ENCODE results near the gene PAK1IP1. TPM values are rescaled to one million over a fixed set of nuclear protein-coding genes. Genes with fewer than 3 reads are reported as not detected.
"Not testable (repeated sequence)": the region's sequence is repeated elsewhere in the genome, so short reads cannot be mapped to it uniquely, and the experiment has no call there.

PAK1IP1 gene
- total RNA-seq, 2 experiments from 2014 or later = 4.1 to 5.8 TPM

GRCh38 chr6:10740061-10740460 lies 45.3 kb downstream of the PAK1IP1 start:
- Mint-ChIP-seq H3K4me1 (ENCODE audit: low read depth) (peaks cover 3% of the 10 kb centered on the region), H3K27ac (no peak overlapping the region), H3K36me3 (ENCODE audit: low read depth) (no peaks in the 10 kb centered on the region), H3K4me3 (no peak overlapping the region), H3K9me3 (no peaks in the 10 kb centered on the region), H3K27me3 (no peaks in the 10 kb centered on the region)
- Histone ChIP-seq H3K9me3 (ENCODE audit: control insufficient read depth in 1 of 2, insufficient read depth in 1 of 2, low read length in 2 of 2) (no peaks in the 10 kb centered on the region), H3K27ac (ENCODE audit: low read depth in 1 of 2, low read length in 2 of 2) (no peak overlapping the region), H3K4me1 (ENCODE audit: insufficient read depth, low read length) (no peaks in the 10 kb centered on the region), H3K36me3 (ENCODE audit: insufficient read depth, low read length) (no peaks in the 10 kb centered on the region), H3K27me3 (ENCODE audit: control insufficient read depth in 1 of 2, insufficient read depth in 2 of 2, low read length in 2 of 2) (no peaks in the 10 kb centered on the region), H3K4me3 (ENCODE audit: low read length) (no peak overlapping the region)
- CTCF ChIA-PET = interaction anchor here (0.6 kb wide), 1 partner anchor 19 kb away, joined by 4 read pairs; no protein-coding TSS in a partner anchor
- DNase-seq (no peak), ATAC-seq (ENCODE audit: poor library complexity) (no peak)
- intact Hi-C loops (cut with DNase I, micrococcal nuclease) = no loop called here
- TF ChIP-seq, protein P1, sequence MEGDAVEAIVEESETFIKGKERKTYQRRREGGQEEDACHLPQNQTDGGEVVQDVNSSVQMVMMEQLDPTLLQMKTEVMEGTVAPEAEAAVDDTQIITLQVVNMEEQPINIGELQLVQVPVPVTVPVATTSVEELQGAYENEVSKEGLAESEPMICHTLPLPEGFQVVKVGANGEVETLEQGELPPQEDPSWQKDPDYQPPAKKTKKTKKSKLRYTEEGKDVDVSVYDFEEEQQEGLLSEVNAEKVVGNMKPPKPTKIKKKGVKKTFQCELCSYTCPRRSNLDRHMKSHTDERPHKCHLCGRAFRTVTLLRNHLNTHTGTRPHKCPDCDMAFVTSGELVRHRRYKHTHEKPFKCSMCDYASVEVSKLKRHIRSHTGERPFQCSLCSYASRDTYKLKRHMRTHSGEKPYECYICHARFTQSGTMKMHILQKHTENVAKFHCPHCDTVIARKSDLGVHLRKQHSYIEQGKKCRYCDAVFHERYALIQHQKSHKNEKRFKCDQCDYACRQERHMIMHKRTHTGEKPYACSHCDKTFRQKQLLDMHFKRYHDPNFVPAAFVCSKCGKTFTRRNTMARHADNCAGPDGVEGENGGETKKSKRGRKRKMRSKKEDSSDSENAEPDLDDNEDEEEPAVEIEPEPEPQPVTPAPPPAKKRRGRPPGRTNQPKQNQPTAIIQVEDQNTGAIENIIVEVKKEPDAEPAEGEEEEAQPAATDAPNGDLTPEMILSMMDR (IDR thresholded peaks at IDR 0.05) = no peak
- POLR2A ChIA-PET = no interaction called here

- H3K4me3 Mint-ChIP-seq; H3K27ac Mint-ChIP-seq; DNase-seq; H3K4me1 ChIP-seq (ENCODE audit: insufficient read depth, low read length); H3K4me3 ChIP-seq (ENCODE audit: low read length); H3K9me3 ChIP-seq (ENCODE audit: control insufficient read depth in 1 of 2, insufficient read depth in 1 of 2, low read length in 2 of 2); H3K36me3 Mint-ChIP-seq (ENCODE audit: low read depth); ATAC-seq (ENCODE audit: poor library complexity); CTCF ChIA-PET; H3K27ac ChIP-seq (ENCODE audit: low read depth in 1 of 2, low read length in 2 of 2); intact Hi-C loops (cut with DNase I, micrococcal nuclease); H3K27me3 Mint-ChIP-seq; H3K9me3 Mint-ChIP-seq; H3K27me3 ChIP-seq (ENCODE audit: control insufficient read depth in 1 of 2, insufficient read depth in 2 of 2, low read length in 2 of 2); H3K36me3 ChIP-seq (ENCODE audit: insufficient read depth, low read length): not testable (repeated sequence)
- peaks cover 19% of the 10 kb centered on the region for H3K4me1 Mint-ChIP-seq (ENCODE audit: low read depth)
- POLR2A ChIA-PET = interaction anchor here (1.2 kb wide), 1 partner anchor 47 kb away, joined by 3 read pairs; the partner anchor contains the start of genes C6orf52 and PAK1IP1
These were observed 46.9 kb downstream of the PAK1IP1 start for GRCh38 chr6:10741643-10742042.

GRCh38 chr6:10742251-10742650 lies 47.5 kb downstream of the PAK1IP1 start:
- CTCF ChIA-PET = interaction anchor here (0.6 kb wide), 1 partner anchor 48 kb away, joined by 3 read pairs; the partner anchor contains the start of gene C6orf52

More at GRCh38 chr6:10742251-10742650, 47.5 kb downstream of the PAK1IP1 start:
- no peak overlapping the region for H3K4me3 ChIP-seq (ENCODE audit: low read length)
- H3K9me3 Mint-ChIP-seq = no peaks in the 10 kb centered on the region
- no peak overlapping the region for H3K27ac ChIP-seq (ENCODE audit: low read depth in 1 of 2, low read length in 2 of 2)
- POLR2A ChIA-PET = no interaction called here
- TF ChIP-seq, protein P1 (IDR thresholded peaks at IDR 0.05) = no peak
- intact Hi-C loops (cut with DNase I, micrococcal nuclease) = no loop called here
- ATAC-seq (ENCODE audit: poor library complexity) (no peak), DNase-seq (no peak)
- no peak overlapping the region for H3K27ac Mint-ChIP-seq
- peaks cover 8% of the 10 kb centered on the region for H3K4me1 ChIP-seq (ENCODE audit: insufficient read depth, low read length)
- no peaks in the 10 kb centered on the region for H3K9me3 ChIP-seq (ENCODE audit: control insufficient read depth in 1 of 2, insufficient read depth in 1 of 2, low read length in 2 of 2)
- H3K4me1 Mint-ChIP-seq (ENCODE audit: low read depth) = peaks cover 23% of the 10 kb centered on the region
- no peaks in the 10 kb centered on the region for H3K27me3 Mint-ChIP-seq
- no peaks in the 10 kb centered on the region for H3K27me3 ChIP-seq (ENCODE audit: control insufficient read depth in 1 of 2, insufficient read depth in 2 of 2, low read length in 2 of 2)
- H3K36me3 Mint-ChIP-seq (ENCODE audit: low read depth) = no peaks in the 10 kb centered on the region
- no peak overlapping the region for H3K4me3 Mint-ChIP-seq
- no peaks in the 10 kb centered on the region for H3K36me3 ChIP-seq (ENCODE audit: insufficient read depth, low read length)
